ENCODE measurements around the gene PCIF1. TPM values are rescaled to one million over a fixed set of nuclear protein-coding genes. Genes with fewer than 3 reads are reported as not detected.

Gene PCIF1
- total and polyA plus RNA-seq, 9 of the 15 experiments (the other 6 are each of a cell fraction or from before 2014, with no cell fraction given) = 5.8 to 29.4 (median 11.3) TPM

- TF ChIP-seq ETS1 (conservative IDR thresholded peaks at IDR 0.05; ENCODE audit: control insufficient read depth, low read depth, low read length) = no peak
- TF ChIP-seq TSHZ1 (CRISPR knock-in tag; IDR thresholded peaks at IDR 0.05) = no peak
- peak; percentile 33; the same call in 1 of the 2 replicates for TF ChIP-seq CREM (IDR thresholded peaks at IDR 0.05; ENCODE audit: low read depth)
- peak in 1 of 2 experiments; percentile 28 for TF ChIP-seq E2F6 (IDR thresholded peaks at IDR 0.05; ENCODE audit: borderline replicate concordance in 1 of 2, extremely low read depth in 1 of 2, insufficient read depth in 1 of 2, insufficient read length in 1 of 2, low read depth in 1 of 2, low read length in 1 of 2, poor library complexity in 1 of 2, severe bottlenecking in 1 of 2)
- peak; percentile 5 for TF ChIP-seq RBM22 (IDR thresholded peaks at IDR 0.05; ENCODE audit: low read depth, low read length, poor library complexity, severe bottlenecking)
- 0 out of 2 replicates have a peak, but pooled peaks have one; percentile 57 for TF ChIP-seq ZBED1 (IDR thresholded peaks at IDR 0.05)
- no peak for TF ChIP-seq ZNF224 (CRISPR knock-in tag; IDR thresholded peaks at IDR 0.05)
- TF ChIP-seq AFF4 (CRISPR knock-in tag; IDR thresholded peaks at IDR 0.05) = no peak
- no peak for TF ChIP-seq SRSF1 (IDR thresholded peaks at IDR 0.05; ENCODE audit: low read depth, low read length)
- TF ChIP-seq ZFP30 (CRISPR knock-in tag; IDR thresholded peaks at IDR 0.05; ENCODE audit: borderline replicate concordance) = no peak
- TF ChIP-seq POLR2A (conservative IDR thresholded peaks at IDR 0.05) = peak; percentile 92
- TF ChIP-seq TCF7L2 (IDR thresholded peaks at IDR 0.05; ENCODE audit: low read depth, low read length) = no peak
- TF ChIP-seq RBFOX2 (IDR thresholded peaks at IDR 0.05; ENCODE audit: low read depth, low read length) = peak; percentile 85
- TF ChIP-seq MITF (IDR thresholded peaks at IDR 0.05) = no peak
- no peak for TF ChIP-seq ZNF778 (CRISPR knock-in tag; IDR thresholded peaks at IDR 0.05)
Measured at GRCh38 chr20:45910670-45911485, 23.6 kb upstream of the PCIF1 start (continued).

All from K562 (cell line).